ENCODE measurements around the gene KCNJ1. TPM values are rescaled to one million over a fixed set of nuclear protein-coding genes. Genes with fewer than 3 reads are reported as not detected.

KCNJ1 gene
- total and polyA plus RNA-seq, 8 donors = 0.09 to 0.83 (median 0.38) TPM; not detected in 2

DNA sequence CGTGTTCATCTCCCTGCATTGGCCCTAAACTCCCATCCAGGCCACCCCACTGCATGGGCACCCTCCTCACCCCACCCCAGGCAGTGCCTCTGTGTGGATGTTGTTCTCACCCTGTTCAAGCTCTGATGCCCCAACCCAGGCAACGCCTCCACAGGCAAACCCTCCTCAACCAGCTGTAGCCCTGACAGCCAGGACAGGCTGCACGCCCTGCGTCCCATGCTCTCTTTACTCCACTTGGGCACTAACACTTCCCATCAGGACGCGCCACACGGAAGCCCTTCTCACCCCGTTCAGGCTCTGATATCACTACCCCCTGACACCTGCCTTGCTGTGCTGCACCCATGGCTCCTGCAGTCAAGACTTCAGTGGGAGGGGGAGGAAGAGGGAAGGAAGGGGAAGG lies 47.9 kb downstream of the KCNJ1 start:
- peaks cover 0 to 8% of the 10 kb centered on the region in 2 donors for H3K27me3 ChIP-seq
- DNase-seq = no peak
- H3K27ac ChIP-seq = no peak overlapping the region
- no peaks in the 10 kb centered on the region for H3K4me1 ChIP-seq
- TF ChIP-seq, protein P1, sequence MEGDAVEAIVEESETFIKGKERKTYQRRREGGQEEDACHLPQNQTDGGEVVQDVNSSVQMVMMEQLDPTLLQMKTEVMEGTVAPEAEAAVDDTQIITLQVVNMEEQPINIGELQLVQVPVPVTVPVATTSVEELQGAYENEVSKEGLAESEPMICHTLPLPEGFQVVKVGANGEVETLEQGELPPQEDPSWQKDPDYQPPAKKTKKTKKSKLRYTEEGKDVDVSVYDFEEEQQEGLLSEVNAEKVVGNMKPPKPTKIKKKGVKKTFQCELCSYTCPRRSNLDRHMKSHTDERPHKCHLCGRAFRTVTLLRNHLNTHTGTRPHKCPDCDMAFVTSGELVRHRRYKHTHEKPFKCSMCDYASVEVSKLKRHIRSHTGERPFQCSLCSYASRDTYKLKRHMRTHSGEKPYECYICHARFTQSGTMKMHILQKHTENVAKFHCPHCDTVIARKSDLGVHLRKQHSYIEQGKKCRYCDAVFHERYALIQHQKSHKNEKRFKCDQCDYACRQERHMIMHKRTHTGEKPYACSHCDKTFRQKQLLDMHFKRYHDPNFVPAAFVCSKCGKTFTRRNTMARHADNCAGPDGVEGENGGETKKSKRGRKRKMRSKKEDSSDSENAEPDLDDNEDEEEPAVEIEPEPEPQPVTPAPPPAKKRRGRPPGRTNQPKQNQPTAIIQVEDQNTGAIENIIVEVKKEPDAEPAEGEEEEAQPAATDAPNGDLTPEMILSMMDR (IDR thresholded peaks at IDR 0.05) = no peak
- H3K36me3 ChIP-seq = peaks cover 0 to 44% of the 10 kb centered on the region in 2 donors
- no peaks in the 10 kb centered on the region for H3K9me3 ChIP-seq
- no peak overlapping the region for H3K4me3 ChIP-seq
- no peak for ATAC-seq
- intact Hi-C loops (cut with DNase I) = no loop called here

DNA sequence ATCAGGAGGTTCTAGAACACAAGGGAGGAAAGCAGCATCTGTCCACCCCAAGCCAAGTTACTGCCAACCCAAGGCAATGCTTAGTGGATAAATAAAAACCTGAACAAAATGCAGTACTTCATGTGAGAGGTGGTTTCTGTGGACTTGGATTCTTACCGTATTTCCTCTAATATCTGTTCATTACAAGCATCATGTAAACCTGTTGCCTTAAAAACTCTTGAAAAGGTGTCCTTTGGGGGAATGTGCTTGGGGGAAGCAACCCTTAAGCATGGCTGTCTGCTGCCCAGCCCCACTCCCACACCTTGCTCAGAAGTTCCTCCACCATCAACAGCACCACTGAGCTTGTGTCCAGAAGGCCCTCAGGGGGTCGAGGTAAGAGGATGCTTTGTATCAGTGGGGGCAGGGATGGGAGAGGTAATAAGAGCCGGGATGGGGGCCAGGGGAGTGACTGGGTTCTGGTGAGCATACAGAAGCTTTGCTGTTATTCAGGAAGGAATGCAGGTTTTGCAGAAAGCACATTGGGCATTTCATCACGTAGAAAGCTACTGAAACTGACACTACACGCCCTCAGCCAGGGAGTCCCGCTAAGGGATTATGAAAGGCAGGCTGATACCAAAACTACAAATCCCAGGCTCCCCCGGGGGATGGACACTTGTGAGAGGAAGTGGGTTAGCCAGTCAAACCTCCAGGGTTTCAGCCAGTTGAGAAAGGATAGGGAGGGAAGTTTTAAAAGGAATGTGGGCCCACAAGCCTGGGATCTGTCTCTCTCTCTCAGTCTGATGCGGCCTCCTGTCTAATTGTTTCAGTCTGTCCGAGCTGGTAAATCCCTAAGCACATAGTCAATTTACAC lies 52.0 kb downstream of the KCNJ1 start:
- DNase-seq = peak in 2 of 4 donors; percentile 53 to 78
- Histone ChIP-seq H3K9me3 (no peaks in the 10 kb centered on the region), H3K4me1 (no peaks in the 10 kb centered on the region), H3K27ac (no peak overlapping the region), H3K36me3 (peaks cover 0 to 75% of the 10 kb centered on the region in 2 donors), H3K27me3 (no peaks in the 10 kb centered on the region), H3K4me3 (no peak overlapping the region)
- peak; percentile 68 for ATAC-seq
- intact Hi-C loops (cut with DNase I) = no loop called here
- TF ChIP-seq, protein P1 (IDR thresholded peaks at IDR 0.05) = no peak

DNA sequence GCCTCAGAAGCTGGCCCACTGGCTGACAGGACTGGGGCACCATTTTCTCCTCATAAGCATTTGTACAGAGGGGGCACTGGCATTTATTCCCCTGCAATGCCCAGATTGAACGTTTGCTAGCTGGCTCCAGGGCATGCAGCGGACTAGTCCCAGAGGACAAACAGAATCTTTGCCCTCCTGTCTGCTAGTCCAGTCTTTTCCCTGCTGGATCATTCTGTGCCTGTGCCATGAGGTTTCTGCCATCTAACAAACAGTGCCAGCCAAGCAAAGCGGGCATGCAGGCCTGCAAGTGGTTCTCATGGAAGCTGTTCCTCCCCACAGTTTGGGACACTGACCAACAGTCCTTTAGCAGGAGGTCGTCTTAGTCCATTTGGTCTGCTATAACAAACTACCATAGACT lies 53.4 kb downstream of the KCNJ1 start:
- Histone ChIP-seq H3K27ac (no peak overlapping the region), H3K4me1 (no peaks in the 10 kb centered on the region), H3K4me3 (no peak overlapping the region), H3K36me3 (peaks cover 0 to 88% of the 10 kb centered on the region in 2 donors), H3K27me3 (no peaks in the 10 kb centered on the region), H3K9me3 (no peaks in the 10 kb centered on the region)
- DNase-seq = no peak
- ATAC-seq = no peak
- intact Hi-C loops (cut with DNase I) = no loop called here
- TF ChIP-seq, protein P1 (IDR thresholded peaks at IDR 0.05) = no peak

DNA sequence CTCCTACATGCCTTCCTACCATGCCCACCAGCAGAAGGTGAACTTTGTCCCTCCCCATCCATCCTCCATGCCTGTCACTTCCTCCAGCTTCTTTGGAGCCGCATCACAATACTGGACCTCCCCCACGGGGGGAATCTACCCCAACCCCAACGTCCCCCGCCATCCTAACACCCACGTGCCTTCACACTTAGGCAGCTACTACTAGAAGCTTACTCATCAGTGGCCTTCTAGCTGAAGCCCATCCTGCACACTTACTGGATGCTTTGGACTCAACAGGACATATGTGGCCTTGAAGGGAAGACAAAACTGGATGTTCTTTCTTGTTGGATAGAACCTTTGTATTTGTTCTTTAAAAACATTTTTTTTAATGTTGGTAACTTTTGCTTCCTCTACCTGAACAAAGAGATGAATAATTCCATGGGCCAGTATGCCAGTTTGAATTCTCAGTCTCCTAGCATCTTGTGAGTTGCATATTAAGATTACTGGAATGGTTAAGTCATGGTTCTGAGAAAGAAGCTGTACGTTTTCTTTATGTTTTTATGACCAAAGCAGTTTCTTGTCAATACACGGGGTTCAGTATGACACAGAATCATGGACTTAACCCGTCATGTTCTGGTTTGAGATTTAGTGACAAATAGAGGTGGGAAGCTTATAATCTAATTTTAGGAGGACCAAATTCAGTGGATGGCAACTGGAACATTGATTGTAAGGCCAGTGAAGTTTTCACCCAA lies 56.1 kb downstream of the KCNJ1 start:
- intact Hi-C loops (cut with DNase I) = no loop called here
- no peak for ATAC-seq
- Histone ChIP-seq H3K9me3 (no peaks in the 10 kb centered on the region), H3K4me1 (no peaks in the 10 kb centered on the region), H3K27me3 (no peaks in the 10 kb centered on the region), H3K4me3 (no peak overlapping the region), H3K27ac (no peak overlapping the region), H3K36me3 (peaks cover 0 to 89% of the 10 kb centered on the region in 2 donors)
- no peak for DNase-seq
- TF ChIP-seq, protein P1 (IDR thresholded peaks at IDR 0.05) = no peak

DNA sequence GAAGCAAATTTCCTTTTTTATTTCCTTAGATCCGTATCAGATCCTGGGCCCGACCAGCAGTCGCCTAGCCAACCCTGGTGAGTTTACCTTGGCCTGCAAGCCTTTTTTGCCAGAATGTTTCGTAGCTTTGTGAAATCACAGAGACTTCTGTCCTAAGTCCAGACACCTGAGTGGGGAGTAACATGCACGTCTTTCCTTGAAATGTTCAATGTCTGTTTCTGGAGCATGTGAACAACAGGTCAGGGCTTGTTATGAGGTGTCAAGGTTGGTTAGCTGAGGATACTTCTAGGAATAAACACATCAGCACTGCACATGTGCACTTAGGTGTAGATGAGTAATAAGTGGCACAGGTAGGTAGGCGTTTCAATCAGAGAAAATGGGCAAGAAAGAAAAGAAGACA lies 58.0 kb downstream of the KCNJ1 start:
- no peaks in the 10 kb centered on the region for H3K27me3 ChIP-seq
- peaks cover 0 to 94% of the 10 kb centered on the region in 2 donors for H3K36me3 ChIP-seq
- TF ChIP-seq, protein P1 (IDR thresholded peaks at IDR 0.05) = no peak
- DNase-seq = no peak
- no peak overlapping the region for H3K27ac ChIP-seq
- no peak overlapping the region for H3K4me3 ChIP-seq
- H3K9me3 ChIP-seq = no peaks in the 10 kb centered on the region
- peaks cover 0 to under 1% of the 10 kb centered on the region in 2 donors for H3K4me1 ChIP-seq
- no peak for ATAC-seq
- intact Hi-C loops (cut with DNase I) = no loop called here

Measured in left lung (tissue), 10 donors.